DMS 273 (cell line): ENCODE measurements around the gene SH2D4B.

Experiments used
- DNase-seq: peaks from one replicate; lab custom pipeline; 2025; ENCODE audit not compliant: unreplicated experiment; lab: John Stamatoyannopoulos, UW

SH2D4B gene

DNA sequence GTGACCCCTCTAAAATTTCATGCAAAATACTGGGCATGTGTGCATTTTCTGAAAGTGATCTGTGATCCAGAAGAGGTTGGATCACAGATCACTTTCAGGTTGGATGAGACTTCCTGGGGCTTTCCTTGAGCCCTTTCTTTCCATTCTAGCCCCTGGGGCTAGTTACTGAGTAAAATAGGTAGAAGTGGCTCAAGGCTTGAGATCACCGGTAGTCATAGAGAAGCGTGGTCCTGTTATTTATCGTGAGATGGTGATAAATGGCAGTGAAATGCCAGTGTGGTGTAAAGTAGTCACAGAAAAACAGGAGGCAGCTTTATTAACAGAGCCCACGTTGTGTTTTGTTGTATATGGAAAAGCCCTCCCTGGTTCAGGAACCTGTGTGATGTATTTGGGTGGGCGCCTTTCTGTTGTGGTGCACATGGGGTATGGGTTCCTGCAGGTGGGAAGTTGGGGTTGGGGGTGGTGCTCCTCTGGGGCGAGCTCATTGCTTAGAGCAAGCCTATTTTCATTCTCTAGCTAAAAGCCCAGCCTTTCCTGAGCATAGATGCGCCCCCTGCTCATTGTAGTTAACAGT lies 34.0 kb upstream of the SH2D4B start:
- DNase-seq, result no peak

DNA sequence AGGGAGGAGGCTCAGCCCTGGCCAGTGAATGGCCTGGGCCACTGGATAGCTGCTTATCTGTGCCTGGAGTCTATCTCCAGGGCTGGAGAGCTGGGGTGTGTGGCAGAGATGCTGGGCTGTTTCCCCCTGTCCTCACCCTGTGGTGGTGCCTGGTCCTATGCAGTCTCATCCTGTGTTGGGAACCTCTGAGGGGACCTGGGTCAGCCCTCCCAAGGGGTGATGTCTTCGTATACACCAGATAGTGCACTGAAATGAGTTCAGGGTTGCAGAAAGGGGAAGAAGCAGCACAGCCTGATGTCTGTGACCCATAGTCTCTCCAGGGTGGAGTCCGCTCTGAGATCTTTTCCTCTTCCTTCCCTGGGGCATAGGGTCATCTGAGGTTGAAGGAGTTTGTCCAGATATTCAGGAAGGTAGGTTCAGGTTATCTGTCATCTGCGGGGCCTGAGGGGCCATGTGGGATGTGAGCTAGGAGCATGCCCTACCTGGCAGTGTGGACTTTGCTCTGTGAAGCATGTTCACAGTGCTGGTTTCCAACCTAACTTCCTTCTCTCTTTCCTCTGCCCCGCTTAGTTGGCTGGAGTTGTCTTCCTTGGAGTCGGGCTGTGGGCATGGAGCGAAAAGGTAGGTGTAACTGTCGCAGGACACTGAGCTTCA lies 33.4 kb upstream of the SH2D4B start:
- DNase-seq, result no peak

DNA sequence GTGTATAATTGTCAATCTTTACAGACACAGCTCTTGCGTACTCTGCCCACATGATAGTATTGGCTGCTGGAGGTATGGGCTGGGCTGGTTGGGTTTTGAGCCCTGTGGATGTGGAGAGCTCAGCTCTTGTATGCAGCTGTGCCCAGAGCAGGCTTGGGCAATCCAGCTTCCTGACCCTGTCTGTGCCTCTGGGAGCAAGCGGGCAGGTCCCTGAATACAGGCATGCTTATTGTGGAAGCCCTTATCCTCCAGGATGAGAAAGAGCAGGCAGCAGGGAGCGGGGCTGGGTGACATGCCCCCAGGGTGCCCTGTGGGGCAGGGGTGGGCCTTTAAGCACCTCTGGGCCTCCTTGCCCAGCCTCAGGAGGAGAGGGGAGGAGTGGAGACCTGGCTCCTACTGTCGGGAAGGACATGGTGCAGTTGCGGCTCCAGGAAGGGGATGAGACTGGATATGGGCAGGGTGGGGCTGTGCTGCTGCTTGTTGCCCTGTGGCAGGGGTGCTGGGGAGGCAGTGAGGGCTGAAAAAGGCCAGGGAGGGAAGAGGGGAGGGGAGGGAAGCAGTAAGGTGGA lies 32.7 kb upstream of the SH2D4B start:
- no peak for DNase-seq

DNA sequence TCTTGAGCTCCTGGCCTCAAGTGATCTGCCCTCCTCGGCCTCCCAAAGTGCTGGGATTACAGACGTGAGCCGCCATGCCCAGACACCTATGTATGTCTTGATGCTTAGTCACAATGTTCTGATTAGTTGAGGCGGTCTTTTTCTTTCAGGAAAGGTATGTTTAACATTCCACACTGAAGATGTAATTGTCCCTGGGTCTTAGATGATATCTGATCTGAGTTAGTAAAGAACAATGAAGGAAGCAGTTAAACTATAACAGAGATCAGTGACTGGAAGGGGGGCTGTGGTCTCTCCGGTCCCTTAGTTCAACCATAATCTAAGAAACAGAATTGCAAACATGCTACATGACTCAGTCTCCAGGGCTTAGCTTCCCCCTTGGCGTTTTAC lies 31.5 kb upstream of the SH2D4B start:
- no peak for DNase-seq

DNA sequence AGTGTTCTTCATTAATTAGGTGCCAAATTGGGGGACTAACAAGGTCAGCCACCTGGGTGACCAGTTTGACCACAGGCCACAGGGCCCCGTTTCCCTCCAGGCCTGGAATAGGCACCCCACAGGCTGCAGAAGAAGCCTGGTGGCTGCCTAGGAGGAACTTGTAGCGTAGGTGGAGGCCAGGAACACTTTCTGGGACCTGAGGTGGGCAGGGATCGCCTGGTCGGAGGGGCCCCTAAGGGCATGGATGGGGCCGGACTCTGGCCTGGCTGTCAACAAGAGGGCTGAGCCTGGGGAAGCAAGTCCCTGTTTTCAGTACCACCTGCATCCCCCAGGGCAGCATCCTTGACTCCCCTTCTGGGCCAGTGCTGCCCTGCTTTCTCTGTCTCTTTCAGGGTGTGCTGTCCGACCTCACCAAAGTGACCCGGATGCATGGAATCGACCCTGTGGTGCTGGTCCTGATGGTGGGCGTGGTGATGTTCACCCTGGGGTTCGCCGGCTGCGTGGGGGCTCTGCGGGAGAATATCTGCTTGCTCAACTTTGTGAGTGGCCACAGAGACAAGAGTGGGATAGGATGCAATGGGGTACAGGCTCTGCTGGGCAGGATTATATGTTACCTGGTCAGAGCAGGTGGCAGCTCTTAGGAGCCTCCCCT lies 30.7 kb upstream of the SH2D4B start:
- DNase-seq, result no peak

DNA sequence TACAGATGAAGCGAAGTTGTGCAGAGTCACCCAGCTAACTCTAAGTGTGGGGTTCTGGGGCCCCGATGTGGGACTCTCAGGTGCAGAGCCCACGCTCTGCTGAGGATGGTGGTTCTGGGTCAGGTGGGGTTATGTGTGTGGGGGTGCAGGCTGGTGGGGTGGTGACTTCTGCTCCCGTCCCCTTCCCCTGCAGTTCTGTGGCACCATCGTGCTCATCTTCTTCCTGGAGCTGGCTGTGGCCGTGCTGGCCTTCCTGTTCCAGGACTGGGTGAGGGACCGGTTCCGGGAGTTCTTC lies 28.6 kb upstream of the SH2D4B start:
- DNase-seq, result no peak

DNA sequence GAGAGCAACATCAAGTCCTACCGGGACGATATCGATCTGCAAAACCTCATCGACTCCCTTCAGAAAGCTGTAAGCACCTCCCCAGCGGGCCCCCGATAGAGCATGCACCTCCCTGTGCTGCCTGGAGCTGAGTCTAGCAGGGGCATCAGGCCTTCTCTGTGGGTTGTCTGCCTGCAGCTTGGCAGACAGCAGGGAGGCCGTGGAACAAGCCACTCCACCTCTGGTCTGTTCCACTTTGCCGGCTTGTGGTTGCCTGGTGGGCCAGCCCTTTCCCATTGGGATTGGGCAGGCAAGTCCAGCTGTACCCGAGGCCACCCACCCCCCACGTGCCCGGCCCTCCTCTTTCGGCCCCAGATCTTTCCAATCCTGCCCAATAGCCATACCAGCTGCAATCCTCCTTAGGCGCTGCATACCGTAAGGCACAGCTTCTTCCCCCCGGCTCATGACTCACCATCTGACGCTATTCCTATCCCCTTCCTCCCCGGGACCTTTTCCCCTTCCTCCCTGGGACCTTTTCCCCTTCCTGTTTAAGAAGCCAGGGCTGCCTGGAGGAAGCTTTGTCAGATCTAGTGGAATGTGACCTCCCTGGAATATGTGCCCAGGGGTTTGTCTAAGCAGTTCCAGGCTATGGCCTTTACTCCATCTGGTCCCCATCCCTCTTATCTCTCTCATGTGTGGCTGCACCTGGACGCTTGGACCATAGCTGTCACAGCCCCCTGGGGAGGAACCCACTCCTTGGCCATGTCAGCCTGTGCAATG lies 28.1 kb upstream of the SH2D4B start:
- DNase-seq, result no peak

DNA sequence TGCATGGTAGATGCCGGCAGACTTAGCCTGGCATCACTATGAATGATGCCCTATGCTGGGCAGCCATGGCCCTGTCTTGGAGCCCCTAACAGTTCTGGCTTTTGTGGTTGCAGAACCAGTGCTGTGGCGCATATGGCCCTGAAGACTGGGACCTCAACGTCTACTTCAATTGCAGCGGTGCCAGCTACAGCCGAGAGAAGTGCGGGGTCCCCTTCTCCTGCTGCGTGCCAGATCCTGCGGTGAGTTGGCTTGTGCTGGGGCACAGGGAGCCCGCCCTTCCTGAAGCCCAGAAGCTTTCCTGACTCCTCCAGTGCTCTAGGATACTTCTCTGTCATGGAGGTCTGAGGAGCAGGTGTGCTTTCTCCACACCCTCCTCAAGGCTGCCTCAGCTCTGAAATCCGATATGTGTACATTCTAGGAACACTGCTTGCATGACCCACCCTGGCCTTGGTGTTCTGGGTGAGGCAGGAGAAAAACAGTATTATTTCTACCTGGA lies 25.6 kb upstream of the SH2D4B start:
- DNase-seq, result no peak

DNA sequence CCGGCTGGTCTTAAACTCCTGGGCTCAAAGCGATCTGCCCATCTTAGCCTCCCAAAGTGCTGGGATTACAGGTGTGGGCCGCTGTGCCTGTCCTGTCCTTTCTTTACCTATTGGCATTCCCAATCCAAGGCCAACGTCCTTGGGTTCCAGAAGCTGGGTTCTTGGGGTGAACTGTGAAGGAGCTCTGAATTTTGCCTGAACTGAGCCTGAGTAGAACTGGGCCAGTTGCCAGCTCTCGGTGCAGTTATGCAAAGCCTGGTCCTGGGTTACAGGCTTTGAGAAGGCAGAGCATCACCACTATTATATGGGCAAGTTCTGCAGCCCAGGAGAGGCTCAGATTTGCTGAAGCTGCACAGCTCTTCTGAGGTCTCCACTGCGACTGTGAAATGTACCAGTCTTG lies 24.6 kb upstream of the SH2D4B start:
- DNase-seq, result no peak

DNA sequence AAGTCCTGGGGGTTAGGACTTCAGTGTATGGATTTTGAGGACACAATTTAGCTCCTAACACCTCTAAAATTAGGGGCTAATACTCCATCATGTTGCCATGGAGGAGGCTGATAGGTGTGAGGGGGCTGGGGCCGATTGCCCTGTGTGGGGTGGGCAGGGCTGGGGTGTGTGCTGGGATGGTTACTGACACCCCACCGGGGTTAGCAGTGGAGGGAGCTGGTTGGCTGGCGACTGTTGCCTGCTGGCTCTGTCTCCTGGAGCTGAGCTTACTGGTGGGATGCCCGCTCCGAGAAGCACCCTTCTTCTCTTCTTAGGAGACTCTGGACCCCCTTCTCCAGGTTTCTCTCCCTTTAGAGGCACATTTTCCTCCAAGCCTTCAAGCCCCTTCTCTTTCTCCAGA lies 22.2 kb upstream of the SH2D4B start:
- no peak for DNase-seq

DNA sequence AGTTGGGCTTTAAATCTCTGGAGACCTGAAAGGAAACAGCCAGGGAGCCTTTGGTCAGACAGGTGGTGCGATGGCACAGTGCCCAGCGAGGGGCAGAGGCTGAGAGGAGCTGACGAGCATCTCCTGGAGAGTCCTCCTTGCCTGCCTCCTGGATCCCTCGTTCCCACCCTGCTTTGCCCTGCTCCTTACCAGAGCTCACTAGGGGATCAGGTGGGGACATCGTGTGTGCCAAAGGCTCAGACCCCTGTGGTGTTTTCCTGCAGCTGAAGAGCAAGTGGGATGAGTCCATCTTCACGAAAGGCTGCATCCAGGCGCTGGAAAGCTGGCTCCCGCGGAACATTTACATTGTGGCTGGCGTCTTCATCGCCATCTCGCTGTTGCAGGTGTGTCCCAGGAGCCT lies 21.8 kb upstream of the SH2D4B start:
- DNase-seq, result no peak

DNA sequence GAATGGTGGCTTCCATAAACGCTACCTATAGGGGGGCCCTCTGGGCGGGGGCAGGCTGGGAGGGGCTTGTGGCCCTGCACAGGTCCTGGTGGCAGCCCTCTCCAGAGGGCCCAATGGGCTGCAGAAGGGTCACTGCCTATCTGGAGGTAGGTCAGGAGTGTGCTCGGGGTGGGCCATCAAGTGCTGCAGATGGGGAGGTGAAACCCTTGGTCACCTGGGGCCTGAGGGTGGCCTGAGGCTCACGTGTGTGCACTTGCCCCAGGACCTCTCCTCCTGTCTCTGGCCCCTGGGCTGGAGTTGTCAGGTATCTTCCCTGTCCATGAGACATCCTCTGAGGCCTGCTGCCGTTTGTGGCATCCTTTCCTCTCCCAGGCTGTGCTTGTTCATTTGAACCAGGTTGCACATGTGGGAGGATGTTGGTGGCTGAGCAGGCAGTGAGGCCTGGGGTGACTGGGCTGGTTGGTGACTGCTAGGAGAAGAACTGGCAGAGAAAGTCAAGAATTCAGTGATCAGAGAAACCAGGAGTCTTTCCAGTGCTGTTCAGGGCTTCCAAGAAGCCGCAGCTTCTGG lies 21.1 kb upstream of the SH2D4B start:
- DNase-seq, result no peak

DNA sequence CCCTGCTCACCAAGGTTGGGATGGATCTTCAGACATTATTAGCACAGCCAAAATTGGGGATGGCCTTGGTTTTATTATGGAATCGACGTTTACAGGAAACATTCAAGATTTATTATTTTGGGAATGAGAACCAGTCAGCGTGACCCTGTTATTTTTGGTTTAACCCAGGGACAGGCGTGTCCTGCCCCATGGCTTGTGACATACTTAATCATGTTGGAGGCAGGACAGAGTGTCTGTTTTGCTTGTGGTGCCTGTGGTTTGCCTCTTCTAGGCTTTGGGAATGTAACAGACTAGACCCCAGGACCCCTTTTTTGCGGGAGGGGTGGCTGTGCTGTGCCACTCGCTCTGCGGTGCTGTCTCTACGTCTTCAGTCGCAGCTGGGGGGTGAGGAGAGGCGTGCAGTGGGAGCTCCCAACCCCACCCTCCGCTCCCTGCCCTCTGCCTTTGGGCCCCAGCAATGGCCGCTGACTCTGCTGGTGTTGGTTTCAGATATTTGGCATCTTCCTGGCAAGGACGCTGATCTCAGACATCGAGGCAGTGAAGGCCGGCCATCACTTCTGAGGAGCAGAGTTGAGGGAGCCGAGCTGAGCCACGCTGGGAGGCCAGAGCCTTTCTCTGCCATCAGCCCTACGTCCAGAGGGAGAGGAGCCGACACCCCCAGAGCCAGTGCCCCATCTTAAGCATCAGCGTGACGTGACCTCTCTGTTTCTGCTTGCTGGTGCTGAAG lies 20.1 kb upstream of the SH2D4B start:
- DNase-seq, result no peak

DNA sequence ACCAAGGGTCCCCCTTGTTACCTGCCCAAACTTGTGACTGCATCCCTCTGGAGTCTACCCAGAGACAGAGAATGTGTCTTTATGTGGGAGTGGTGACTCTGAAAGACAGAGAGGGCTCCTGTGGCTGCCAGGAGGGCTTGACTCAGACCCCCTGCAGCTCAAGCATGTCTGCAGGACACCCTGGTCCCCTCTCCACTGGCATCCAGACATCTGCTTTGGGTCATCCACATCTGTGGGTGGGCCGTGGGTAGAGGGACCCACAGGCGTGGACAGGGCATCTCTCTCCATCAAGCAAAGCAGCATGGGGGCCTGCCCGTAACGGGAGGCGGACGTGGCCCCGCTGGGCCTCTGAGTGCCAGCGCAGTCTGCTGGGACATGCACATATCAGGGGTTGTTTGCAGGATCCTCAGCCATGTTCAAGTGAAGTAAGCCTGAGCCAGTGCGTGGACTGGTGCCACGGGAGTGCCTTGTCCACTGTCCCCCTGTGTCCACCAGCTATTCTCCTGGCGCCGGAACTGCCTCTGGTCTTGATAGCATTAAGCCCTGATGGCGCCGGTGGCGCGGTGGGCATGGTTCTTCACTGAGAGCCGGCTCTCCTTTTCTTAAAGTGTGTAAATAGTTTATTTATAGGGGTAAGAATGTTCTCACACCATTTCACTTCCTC lies 19.4 kb upstream of the SH2D4B start:
- DNase-seq, result no peak

DNA sequence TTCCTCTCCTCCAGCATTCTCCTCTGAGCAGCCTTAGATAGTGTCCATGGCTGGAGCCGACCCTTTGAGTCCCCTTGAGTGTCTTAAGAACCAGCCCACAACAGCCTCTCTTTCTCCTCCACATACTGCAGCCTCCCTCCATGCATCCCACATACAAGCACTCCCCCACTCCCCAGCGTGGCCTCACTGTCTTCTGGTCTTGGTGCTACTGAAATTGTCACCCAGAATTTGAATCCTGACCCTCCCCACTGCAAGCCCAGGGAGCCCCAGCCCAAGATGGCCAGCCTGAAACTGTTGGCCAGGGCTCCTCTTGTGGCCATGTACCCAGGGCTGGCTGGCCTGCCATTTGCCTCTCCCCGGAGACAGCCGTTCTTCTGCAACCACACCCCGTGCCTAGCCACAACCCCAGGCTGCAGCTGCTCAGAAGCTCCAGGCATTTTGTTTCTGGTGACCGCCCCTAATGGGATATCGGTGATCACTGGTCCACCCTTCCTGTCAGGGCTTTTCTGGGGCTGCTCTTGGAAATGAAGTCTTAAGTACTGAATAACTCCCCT lies 18.8 kb upstream of the SH2D4B start:
- no peak for DNase-seq

DNA sequence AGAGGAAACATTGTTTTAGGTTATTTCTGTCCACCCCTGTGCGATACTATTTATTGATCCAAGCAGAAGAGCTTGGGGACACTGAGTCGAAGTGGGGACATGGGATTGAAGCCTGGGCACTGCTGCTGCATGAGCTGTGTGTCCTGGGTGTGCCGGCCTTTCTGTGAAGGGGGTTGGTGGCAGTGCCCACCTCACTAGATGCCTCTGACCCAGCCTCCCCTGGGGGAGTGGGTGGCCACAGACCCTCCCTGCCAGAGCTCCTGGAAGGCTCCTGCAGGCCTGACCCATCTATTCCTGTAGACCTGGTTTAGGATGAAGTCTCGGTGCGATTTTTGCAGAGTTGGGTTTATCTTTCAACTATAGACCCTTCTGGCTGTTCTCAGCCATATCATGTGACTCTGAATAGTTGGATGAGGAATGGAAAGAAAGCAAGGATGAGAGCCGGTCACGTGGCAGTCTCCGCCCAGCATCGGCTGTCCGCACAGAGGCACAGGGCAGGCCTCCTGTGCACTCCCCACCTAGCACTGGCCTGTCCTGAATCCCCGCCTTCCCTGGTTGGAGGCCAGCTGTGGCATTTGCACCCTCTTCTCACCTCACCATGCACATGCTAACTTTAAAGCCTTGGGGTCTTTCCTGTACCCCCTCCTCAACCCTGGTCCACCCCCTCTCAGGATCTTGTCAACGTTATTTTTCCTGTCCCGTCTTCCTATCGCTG lies 17.6 kb upstream of the SH2D4B start:
- DNase-seq, result no peak

DNA sequence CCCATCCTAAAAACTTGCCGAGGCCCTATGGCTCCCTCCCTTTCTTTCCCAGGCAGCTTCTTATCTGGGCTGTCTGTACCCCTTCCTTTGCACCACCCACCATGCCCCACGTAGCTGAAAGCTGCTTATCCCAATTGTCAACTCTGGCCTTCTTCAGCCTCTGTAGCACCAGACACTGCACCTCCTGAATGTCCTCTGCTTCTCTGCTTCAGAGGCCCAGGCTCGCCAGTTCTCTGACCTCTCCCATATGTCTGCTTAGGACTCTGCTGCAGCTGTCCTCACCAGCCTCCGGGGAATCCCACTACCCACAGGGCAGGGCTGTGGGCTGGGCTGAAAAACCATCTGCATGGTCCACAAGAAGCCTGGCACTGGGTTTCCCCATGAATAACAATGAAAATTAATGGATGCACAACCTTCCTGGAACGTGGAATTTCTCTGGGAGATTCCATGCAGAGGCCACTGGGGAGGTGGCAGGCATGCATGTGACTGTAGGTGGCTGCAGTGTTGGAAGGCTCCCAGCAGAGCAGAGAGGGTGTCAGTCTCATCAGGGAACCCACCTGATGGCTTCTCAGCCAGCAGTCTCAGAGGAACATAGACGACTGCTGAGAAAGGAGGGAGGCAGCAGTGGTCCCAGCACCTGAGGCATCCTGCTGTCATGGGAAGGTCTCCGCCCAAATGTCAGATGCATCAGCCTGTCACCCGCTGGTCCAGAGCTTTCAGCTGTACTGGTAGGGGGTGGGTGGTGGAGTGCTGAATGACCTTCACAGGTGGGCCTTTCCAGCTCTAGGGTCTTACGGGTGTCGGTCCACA lies 16.8 kb upstream of the SH2D4B start:
- no peak for DNase-seq

DNA sequence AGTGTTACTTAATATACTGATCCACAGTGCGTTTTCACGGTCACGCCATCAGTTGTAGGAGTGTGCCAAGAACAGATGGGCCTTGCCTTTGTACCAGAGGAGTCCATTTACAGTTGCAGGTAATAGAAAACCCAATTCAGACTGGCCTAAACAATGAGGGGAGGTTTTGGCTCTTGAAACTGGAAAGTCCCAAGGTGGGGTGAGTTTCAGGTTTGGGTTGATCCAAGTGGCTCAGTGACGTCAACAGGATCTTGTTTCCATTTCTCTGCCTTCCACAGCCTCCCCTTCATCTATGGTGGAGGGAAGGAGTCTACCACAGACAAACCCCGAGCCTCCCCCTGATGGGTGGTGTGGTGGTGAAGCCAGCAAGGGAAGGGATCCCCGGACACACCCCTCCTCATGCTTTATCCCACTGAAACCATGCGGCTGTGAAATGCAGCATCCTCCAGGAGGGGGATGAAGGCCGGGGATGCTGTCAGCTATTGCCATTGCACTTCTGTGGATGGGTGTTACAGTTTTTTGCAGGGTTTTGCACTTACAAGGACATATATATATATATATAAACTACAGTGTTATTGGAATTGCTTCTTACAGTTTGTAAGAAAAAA lies 14.8 kb upstream of the SH2D4B start:
- peak; percentile 31 for DNase-seq
